GM21737 (cell line): ENCODE results near the gene KANSL1L.

Experiments
- ATAC-seq: cut with Tn5 transposase; IDR thresholded peaks from one replicate; pipeline ENCODE4 v1.9.1; 2021; ENCODE audit warnings: mild to moderate bottlenecking, moderate library complexity; ENCODE audit not compliant: unreplicated experiment

Gene KANSL1L

DNA sequence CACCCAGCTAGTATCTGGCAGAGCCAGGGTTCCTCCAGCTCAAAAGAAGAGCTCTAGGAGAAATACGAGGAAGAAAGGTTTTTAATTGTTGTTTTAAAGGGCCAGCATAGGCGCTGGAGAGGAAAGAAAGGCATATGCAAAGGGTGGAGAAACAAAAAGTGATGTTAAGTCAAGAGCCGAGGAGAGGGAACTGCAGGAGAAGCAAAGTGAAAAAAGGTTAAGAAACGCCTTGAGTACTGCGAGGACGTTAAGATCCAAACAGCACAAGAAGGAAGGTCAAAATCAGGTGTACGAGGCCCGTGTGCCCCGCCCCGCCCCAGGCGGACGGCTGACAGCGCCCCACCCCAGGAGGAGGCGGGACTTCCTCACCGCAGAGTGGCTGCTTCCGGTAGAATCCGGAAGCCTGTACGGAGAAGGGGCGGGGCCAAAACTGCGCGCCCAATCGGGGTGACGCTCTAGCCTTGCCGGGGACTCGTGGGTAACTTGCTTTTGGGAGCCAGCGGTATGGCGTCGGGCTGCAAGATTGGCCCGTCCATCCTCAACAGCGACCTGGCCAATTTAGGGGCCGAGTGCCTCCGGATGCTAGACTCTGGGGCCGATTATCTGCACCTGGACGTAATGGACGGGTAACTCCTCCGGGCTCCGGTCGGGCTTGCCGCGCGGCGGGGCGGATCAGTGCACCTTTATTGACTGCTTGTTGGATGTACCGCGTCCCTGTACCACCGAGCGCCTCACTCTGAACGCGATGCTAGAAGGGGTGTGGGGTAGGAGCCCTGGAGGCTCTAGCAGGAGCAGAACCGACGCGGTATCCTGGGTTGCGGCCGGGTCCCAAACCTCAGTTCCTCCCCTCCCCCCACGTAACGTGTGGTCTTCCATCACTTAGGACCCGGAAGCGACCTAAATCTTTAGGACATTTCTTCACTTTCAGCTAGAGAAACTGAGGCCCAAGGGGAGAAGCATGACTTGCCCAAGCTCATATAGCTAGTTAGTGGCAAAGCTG is 168.8 kb downstream of the KANSL1L start, which contains the start of gene RPE:
TSS of gene RPE (plus strand) at position 481 of the 1,000 bp plus-strand sequence. CDS start at position 505, 24 bp downstream.
- ATAC-seq = peak; percentile 99

DNA sequence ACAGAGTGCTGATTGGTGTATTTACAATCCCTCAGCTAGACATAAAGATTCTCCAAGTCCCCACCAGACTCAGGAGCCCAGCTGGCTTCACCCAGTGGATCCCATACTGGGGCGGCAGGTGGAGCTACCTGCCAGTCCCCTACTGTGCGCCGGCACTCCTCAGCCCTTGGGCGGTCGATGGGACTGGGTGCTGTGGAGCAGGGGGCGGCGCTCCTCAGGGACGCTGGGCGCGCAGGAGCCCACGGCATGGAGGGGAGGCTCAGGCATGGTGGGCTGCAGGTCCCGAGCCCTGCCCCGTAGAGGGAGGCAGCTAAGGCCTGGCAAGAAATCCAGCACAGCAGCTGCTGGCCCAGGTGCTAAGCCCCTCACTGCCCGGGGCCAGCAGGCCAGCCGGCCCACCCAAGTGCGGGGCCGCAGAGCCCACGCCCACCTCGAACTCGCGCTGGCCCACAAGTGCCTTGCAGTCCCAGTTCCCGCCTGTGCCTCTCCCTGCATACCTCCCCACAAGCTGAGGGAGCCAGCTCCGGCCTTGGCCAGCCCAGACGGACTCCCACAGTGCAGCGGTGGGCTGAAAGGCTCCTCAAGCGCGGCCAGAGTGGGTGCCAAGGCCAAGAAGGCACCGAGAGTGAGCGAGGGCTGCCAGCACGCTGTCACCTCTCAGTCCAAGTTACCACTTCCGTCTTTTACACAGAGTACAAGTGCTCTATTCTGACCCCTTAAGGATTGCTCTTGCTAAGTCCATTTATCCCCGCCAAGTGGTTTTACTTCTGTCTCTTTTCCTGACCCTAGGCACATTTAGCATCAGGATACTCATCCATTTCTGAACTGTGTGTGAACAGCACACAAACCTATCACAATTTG is 170.5 kb downstream of the KANSL1L start:
- no peak for ATAC-seq

DNA sequence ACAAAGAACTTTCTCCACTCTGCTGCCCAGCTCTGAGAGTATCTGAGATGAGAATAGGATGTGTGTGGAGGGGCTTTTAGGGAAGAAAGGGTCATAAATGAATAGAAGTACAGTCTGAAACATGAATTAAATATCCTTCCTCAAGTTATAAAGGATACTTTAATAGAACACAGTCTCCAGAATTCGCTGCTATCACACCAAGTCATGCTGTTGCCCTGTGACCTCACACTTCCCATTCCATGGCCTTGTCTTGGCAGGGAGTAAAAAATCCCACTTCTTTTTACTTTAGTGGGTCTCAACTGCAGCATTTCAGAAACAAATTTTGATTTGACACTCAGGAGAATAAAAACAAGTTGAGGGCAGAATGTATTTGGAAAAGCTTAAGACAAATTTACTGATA is 172.6 kb downstream of the KANSL1L start:
- no peak for ATAC-seq

DNA sequence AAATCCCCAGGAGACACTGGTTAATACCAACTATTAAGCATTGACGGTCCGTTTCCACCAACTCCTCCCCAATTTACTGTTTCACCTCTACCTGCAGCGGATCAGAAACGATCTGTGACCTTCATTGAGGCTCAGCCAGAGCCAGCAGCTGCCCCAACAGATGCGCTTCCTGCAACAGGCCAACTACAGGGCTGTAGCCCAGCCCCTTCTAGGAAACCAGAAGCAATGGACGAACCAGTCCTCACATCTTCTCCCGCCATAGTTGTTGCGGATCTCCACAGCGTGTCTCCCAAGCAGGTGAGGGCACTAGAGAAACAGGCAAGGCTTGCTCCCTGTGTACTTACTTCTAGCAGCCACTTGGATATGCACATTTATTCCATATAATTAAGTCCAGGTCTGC is 177.2 kb downstream of the KANSL1L start:
- no peak for ATAC-seq

DNA sequence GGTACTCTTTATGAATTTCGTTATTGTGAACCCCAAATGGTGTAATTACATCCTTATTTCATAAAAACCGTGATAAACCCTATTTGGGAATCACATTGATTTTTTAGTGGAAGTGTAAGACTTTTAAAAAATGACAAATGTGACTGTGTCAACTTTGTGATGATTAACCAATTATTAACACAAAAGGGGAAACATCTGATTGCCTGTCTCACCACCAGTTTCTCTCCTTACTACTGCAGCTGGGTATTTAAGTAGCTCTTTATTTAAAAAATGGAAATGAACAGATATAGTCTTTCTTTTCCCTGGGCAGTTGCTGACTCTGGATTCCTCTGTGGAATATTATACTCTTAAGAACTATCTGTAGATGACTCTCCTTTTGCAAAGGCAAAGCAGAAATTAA is 180.4 kb downstream of the KANSL1L start:
- ATAC-seq = no peak

DNA sequence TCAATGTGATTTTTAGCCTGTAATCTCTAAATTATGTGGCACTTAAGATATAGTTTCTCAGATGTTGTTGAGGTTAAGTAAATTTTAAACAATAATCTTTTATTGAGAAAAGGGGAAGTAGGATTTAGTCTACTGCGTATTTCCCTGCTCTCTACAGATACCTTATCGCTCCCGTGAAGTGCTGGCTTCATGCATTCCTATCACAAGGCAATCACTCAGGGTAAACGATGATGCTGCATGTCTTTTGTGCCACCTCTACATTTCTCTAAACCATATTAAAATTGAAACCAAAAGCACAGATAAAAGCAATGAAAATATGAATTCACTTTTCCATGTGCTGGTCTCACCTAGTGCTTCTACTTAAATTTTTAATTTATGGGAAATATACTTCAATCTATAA is 183.2 kb downstream of the KANSL1L start:
- no peak for ATAC-seq

DNA sequence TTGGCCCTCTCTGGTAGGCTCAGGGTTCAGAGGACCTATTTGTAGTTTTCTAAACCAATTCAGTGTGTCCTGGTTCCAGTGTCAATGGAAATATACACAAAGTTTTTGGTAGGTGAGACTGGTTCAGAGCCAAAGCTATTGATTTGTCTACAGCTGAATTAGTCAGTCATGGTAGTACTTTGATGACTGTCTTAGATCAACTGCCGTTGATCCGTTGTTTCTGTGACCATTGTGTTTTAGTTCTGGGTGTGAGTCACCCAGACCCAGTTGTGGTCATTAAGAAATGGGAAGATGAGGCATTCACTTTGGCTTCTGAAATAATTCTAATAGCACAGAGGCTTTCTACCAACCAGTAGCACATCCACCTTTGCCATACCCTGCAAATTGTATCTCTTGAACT is 184.8 kb downstream of the KANSL1L start:
- ATAC-seq = no peak

DNA sequence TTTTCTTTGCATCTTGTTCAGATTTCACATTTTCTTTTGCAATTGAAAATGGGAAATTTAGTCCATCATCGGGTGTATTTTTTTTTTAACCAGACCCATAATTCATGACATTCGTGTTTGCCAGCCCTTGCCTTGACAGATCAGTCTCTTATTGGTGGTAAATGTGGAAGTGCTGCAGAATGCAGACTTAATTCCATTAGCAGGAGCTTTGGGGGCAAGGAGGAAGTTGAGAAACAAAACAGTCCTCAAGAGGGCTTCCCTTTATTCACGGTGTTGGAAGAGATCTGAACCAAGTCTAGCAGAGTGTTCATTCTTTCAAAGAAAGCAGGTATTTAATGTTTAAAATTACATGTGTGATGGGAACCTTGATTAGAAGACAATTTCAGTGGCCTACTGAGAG is 185.3 kb downstream of the KANSL1L start:
- no peak for ATAC-seq

DNA sequence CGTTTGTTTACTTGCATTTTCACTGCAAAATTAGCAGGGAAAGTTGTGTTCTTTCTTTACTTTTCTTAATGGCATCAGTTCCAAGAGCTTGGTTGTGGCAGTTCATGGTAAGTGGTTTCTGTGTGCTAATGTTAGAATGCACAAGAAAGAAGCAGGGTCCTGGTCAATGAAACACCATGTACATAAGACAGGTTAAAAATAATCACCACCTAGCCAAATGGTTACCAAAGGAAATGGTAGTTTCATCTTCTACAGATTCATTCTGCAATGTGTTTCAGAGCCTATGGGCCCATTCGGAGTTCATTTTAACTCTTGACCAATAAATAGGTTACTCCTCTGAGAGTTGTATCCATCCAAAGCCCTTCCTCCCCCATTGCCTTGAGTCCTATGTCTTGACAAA is 186.9 kb downstream of the KANSL1L start:
- no peak for ATAC-seq

DNA sequence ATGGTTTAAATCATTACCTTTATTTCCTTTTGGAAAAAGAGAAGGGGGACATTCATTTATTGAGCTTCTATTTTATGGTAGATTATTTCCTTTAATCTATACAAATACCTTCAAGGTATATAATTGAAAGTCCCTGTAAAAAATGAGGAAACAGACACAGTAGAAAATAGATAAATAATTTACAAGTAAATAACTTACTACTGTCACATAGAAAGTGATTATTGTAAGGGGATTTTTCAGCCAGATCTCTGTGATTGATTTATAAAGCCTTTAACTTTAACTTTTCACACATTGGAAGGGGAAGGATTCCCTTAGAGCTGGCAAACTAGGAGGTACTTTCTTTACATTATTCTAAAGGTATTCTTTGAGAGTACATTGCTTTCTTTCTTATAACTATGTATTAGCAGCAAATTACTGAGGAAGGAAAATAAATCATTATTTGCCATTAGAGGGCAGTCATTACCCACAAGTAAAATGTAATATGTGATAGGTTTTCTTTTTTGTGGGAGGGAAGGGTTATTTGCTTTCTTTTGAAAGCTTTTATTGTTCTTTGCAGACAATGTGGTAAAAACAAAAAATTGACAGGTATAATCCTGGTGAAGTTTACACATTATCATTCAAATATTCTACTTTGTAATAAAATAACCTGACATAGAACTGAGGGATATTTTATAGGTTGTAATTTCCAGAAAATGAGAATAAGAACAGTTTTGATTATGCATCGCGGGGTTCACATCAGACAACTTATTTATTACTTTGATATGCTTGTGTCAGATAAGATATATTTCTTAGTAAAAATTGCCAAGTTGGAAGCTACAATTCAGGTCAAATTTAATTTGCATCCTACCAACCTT is 193.6 kb downstream of the KANSL1L start:
- ATAC-seq = peak; percentile 43

DNA sequence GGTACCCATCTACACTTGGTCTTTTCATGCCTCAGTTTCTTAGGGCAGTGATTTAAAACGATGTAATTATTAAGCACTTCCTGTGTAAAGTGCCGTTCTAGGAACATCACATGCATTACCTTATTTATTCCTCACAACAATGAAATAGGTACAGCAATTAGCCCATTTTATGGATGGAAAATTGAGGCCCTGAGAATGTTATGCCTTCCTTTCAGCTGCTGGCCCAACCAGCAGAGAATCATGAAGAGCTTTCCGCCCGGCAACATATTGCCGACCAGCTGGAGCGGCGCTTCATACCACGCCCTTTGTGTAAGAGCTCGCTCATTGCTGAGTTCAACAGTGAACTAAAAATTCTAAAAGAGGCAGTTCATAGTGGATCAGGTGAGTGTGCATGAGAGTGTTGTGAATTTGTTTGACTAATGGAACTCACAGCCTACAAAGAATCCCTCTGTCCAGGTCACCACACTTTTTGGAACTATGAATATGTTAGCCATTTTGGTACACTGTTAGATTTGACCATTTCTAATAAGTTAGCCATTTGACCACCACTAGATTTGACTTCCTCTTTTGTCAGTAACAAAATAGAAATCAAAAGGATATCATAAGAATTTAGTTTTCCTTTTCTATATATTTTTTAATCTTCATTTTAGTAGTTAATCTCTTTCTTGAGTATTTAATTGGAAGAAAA is 194.4 kb downstream of the KANSL1L start:
- ATAC-seq = peak; percentile 84

DNA sequence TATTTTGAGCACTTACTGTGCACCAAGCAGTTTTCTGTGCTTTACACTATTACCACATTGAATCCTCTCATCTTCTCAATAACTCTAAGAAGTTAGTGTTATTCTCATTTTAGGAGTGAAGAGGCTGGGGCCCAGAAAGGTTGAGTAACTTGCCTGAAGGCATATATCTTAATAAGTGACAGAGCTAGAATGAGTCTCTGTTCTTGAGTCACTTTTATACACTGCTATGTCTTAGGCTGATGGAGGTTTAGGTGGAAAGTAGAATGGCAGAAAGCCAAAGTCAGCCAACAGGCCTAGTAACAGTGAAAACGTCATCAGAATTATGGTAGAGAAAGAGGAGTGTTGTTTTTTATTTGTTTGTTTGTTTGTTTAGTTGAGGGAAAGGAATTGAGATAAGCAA is 196.6 kb downstream of the KANSL1L start:
- ATAC-seq = no peak

DNA sequence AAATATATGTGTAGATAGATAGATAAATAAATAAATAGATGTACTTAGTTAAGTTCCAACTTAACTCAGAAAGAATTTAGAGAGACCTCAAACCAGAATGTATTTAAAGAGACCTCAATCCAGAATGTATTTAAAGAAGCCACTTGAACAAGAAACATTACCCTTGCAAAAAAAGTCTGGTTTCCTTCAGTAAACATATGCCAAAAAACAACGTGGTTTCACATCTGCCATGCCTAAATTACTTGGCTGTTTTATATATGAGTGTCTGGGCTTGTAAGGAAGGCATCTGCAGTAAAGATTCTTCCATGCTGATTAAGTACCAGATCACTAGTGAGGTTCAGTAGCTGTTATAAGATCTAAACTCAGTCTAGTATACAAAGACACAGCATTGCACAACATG is 197.9 kb downstream of the KANSL1L start:
- ATAC-seq = no peak
